HG02588 (cell line): ENCODE measurements around the gene ELANE.
"Not testable (repeated sequence)": the region's sequence is repeated elsewhere in the genome, so short reads cannot be mapped to it uniquely, and the experiment has no call there.

Experiments
- ATAC-seq: cut with Tn5 transposase; IDR thresholded peaks from one replicate; pipeline ENCODE4 v1.9.1; 2021; ENCODE audit warnings: mild to moderate bottlenecking, moderate library complexity; ENCODE audit not compliant: unreplicated experiment

Gene ELANE

GRCh38 chr19:876780-877314 is 24.7 kb downstream of the ELANE start:
- no peak for ATAC-seq

GRCh38 chr19:877992-878660 is 26.0 kb downstream of the ELANE start:
- not testable (repeated sequence) for ATAC-seq

- not testable (repeated sequence) for ATAC-seq
Observed at GRCh38 chr19:878751-879561, 26.9 kb downstream of the ELANE start.

- ATAC-seq: no peak
Observed at GRCh38 chr19:879711-880438, 27.8 kb downstream of the ELANE start.

- no peak for ATAC-seq
Observed at GRCh38 chr19:881385-882071, 29.4 kb downstream of the ELANE start.

GRCh38 chr19:882871-883497 is 30.9 kb downstream of the ELANE start:
- no peak for ATAC-seq

- ATAC-seq: no peak
Observed at GRCh38 chr19:883661-884211, 31.6 kb downstream of the ELANE start.

GRCh38 chr19:884420-885211 is 32.5 kb downstream of the ELANE start:
- no peak for ATAC-seq

GRCh38 chr19:885536-886224 is 33.6 kb downstream of the ELANE start:
- no peak for ATAC-seq

- ATAC-seq: no peak
Observed at GRCh38 chr19:887072-887471, 35.0 kb downstream of the ELANE start.

- ATAC-seq: no peak
Observed at GRCh38 chr19:887599-887998, 35.5 kb downstream of the ELANE start.

- no peak for ATAC-seq
Observed at GRCh38 chr19:888581-889385, 36.7 kb downstream of the ELANE start.

GRCh38 chr19:889662-890295 is 37.7 kb downstream of the ELANE start:
- ATAC-seq: no peak

- ATAC-seq: no peak
Observed at GRCh38 chr19:890831-891230, 38.7 kb downstream of the ELANE start.

- ATAC-seq: not testable (repeated sequence)
Observed at GRCh38 chr19:891421-892200, 39.5 kb downstream of the ELANE start.

GRCh38 chr19:892243-892893 is 40.3 kb downstream of the ELANE start:
- ATAC-seq: no peak
